Astrocyte of the cerebellum (primary cell): ENCODE measurements around the gene PPP1R16B.

Experiments used
- DNase-seq: peaks from one replicate; pipeline ENCODE4 v3.0.0-alpha.2; 2011; ENCODE audit warnings: low read depth
- H3K4me3 ChIP-seq: 2 replicates; pipeline ENCODE4 v1.5.1; 2011; ENCODE audit warnings: mild to moderate bottlenecking, low read depth, low read length, moderate library complexity
- in situ Hi-C: cut with HindIII; loops from 2 replicates; pipeline ENCODE4 v1.10.0; 2017; ENCODE audit warnings: low sequenced_read_pairs
- TF ChIP-seq, protein P1 (sequence below): IDR thresholded peaks from 2 replicates; pipeline ENCODE4 v1.5.1; 2012; ENCODE audit warnings: low read length, low read depth, moderate library complexity, mild to moderate bottlenecking; ENCODE audit errors: missing control alignments

Gene PPP1R16B

DNA sequence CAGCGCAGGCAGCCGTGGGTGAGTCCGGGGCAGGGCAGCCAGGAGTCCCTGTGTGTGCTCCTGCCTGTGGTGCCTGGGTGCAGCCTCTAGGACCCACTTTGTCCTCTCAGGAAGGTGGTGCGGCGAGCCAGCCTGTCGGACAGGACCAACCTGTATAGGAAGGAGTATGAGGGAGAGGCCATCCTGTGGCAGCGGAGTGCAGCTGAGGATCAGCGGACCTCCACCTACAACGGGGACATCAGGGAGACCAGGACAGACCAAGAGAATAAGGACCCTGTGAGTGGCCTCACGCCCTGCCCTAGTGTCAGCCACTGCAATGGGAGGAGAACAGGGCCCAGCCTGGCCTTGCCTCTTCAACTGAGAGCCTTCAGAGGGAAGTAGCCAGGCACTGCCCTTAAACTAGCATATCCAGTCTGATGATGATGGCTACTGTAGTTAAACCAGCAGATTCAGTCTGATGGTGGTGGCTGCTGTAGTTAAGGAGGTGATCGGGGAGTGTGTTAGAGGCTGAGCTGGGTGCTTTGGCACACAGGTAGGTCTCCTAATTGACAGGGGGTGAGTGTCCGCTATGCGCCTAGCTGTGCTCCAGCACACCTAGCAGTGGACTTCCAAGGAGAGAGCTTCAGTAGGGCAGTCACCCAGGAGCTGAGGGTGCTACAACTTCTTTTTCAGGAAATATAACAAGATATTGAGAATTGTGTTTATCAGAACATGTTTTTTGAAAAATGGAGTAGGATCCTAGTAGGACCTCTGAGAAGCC, 102.6 kb downstream of the PPP1R16B start:
- no peak overlapping the region for H3K4me3 ChIP-seq
- DNase-seq, result no peak
- in situ Hi-C loops, result no loop called here
- TF ChIP-seq, protein P1, sequence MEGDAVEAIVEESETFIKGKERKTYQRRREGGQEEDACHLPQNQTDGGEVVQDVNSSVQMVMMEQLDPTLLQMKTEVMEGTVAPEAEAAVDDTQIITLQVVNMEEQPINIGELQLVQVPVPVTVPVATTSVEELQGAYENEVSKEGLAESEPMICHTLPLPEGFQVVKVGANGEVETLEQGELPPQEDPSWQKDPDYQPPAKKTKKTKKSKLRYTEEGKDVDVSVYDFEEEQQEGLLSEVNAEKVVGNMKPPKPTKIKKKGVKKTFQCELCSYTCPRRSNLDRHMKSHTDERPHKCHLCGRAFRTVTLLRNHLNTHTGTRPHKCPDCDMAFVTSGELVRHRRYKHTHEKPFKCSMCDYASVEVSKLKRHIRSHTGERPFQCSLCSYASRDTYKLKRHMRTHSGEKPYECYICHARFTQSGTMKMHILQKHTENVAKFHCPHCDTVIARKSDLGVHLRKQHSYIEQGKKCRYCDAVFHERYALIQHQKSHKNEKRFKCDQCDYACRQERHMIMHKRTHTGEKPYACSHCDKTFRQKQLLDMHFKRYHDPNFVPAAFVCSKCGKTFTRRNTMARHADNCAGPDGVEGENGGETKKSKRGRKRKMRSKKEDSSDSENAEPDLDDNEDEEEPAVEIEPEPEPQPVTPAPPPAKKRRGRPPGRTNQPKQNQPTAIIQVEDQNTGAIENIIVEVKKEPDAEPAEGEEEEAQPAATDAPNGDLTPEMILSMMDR, result no peak

DNA sequence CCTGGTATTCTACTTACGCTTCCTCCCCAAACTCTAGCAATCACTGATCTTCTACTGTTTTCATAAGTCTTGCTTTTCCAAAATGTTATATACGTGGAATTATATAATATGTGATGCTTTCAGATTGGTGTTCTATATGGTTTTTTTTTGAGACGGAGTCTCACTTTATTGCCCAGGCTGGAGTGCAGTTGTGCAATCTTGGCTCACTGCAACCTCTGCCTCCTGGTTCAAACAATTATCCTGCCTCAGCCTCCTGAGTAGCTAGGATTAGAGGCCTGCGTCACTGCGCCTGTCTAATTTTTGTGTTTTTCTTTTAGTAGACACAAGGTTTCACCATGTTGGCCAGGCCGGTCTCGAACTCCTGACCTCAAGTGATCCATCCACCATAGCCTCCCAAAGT, 109.9 kb downstream of the PPP1R16B start:
- TF ChIP-seq, protein P1, result no peak

DNA sequence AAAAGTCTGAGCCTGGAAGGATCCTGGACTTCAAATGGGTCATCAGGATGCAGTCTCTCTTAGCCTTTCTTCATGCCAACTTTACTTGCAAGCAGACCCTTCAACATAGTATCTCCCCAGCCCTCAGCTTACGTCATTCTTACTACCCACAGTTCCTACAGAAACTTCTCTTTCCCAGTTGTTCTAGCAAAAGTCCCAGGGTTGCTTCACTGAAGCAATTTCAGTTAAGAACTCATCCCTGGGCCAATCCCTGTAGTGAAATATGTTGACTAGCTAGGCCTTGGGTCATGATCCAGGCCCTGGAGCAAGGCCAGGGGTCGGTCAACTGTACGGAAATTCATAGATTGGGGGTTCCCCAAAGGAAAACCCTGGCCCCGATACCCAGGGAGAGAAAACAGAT, 112.2 kb downstream of the PPP1R16B start:
- in situ Hi-C loops, result no loop called here
- H3K4me3 ChIP-seq, result no peak overlapping the region
- TF ChIP-seq, protein P1, result no peak
- DNase-seq, result no peak

More for the DNA sequence above, 109.9 kb downstream of the PPP1R16B start:
- in situ Hi-C loops, result no loop called here
- no peak overlapping the region for H3K4me3 ChIP-seq
- DNase-seq, result no peak

DNA sequence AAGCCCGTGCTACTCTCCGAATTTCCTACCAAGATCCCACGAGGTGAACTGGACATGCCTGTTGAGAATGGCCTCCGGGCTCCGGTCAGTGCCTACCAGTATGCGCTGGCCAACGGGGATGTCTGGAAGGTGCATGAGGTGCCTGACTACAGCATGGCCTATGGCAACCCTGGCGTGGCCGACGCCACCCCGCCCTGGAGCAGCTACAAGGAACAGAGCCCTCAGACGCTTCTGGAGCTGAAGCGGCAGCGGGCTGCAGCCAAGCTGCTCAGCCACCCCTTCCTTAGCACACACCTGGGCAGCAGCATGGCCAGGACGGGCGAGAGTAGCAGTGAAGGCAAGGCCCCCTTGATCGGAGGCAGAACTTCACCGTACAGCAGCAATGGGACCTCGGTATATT, 112.7 kb downstream of the PPP1R16B start:
- in situ Hi-C loops, result no loop called here
- no peak for DNase-seq
- TF ChIP-seq, protein P1, result no peak
- H3K4me3 ChIP-seq, result no peak overlapping the region

DNA sequence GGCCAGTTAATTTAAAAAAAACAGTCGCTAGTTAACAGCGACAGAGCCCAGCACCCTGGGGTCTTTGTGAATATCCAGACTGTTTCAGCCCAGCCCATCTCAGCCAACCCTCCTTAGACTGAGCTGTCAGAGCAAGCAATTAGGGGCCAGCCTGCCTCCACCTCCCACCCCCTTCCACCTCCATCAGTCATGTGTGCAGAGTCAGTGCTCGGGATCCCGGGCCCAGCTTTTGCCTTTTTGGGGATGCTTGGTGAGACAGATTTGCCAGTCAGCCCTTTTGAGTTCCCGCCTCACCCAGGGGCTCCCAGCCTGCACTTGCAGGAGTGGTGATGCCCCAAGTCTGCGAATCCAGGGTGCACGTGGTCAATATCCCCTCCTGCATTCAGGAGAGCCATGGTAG, 114.2 kb downstream of the PPP1R16B start:
- in situ Hi-C loops, result no loop called here
- no peak overlapping the region for H3K4me3 ChIP-seq
- no peak for DNase-seq
- TF ChIP-seq, protein P1, result no peak

DNA sequence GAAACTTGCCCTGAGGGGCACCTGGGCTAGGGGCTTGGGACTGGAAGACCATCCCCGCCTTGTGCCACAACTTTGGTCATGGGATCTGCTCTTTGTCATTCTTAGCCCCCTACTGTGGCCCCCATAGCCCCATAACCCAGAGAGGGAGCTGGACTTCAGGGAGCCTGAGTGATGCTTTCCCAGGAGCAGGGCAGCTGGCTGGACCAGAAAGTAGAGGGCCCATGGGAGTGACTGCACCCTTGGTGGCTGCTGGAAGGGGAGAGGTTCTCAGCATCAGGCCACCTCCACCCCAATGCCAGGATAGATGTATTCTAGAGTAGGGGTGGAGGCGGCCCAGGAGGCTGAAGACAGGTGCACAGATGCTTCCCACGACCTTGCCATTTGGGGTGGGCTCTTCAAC, 114.9 kb downstream of the PPP1R16B start:
- no peak overlapping the region for H3K4me3 ChIP-seq
- TF ChIP-seq, protein P1, result no peak
- in situ Hi-C loops, result no loop called here
- DNase-seq, result no peak
